ENCODE results near the gene SH3RF3. TPM values are rescaled to one million over a fixed set of nuclear protein-coding genes. Genes with fewer than 3 reads are reported as not detected.

SH3RF3 gene
- total RNA-seq, 1 experiment from 2014 or later, result 4.9 TPM

GRCh38 chr2:109225170-109225782 is 96.3 kb downstream of the SH3RF3 start:
- Histone ChIP-seq H3K27ac (ENCODE audit: low read length) (no peak overlapping the region), H3K4me3 (ENCODE audit: low read depth in 2 of 2, low read length in 2 of 2) (no peak overlapping the region), H3K4me1 (ENCODE audit: control insufficient read depth, insufficient read depth, low read length) (no peaks in the 10 kb centered on the region), H3K27me3 (ENCODE audit: control insufficient read depth, insufficient read depth, low read length) (no peaks in the 10 kb centered on the region), H3K36me3 (ENCODE audit: control insufficient read depth, insufficient read depth, low read length) (no peaks in the 10 kb centered on the region), H3K9me3 (ENCODE audit: control insufficient read depth, insufficient read depth, low read depth, low read length) (no peaks in the 10 kb centered on the region)
- POLR2A ChIA-PET, result no interaction called here
- CTCF ChIA-PET, result no interaction called here
- BruUV-seq (replicated peaks), result no TSS peak
- intact Hi-C loops (cut with micrococcal nuclease; ENCODE audit: unreplicated experiment), result no loop called here
- ATAC-seq (no peak), DNase-seq (ENCODE audit: low read depth, low spot score) (no peak)
- in situ Hi-C loops (cut with HindIII; ENCODE audit: low pct_unique_long_range_greater_than_20kb, low sequenced_read_pairs), result no loop called here
- TF ChIP-seq SIN3A (IDR thresholded peaks at IDR 0.05; ENCODE audit: borderline replicate concordance, insufficient read depth, low read depth, low read length) (no peak), POLR2AphosphoS5 (IDR thresholded peaks at IDR 0.05; ENCODE audit: low read depth, low read length) (no peak), REST (IDR thresholded peaks at IDR 0.05; ENCODE audit: insufficient read depth in 1 of 2, low read depth in 2 of 2, low read length in 1 of 2) (no peak), TCF7L2 (IDR thresholded peaks at IDR 0.05; ENCODE audit: low read depth, low read length) (no peak), CTCF (IDR thresholded peaks at IDR 0.05) (no peak)

GRCh38 chr2:109226128-109226527 is 97.1 kb downstream of the SH3RF3 start:
- Histone ChIP-seq H3K4me1 (ENCODE audit: control insufficient read depth, insufficient read depth, low read length) (no peaks in the 10 kb centered on the region), H3K27me3 (ENCODE audit: control insufficient read depth, insufficient read depth, low read length) (no peaks in the 10 kb centered on the region), H3K4me3 (ENCODE audit: low read depth in 2 of 2, low read length in 2 of 2) (no peak overlapping the region), H3K9me3 (ENCODE audit: control insufficient read depth, insufficient read depth, low read depth, low read length) (no peaks in the 10 kb centered on the region), H3K27ac (ENCODE audit: low read length) (no peak overlapping the region), H3K36me3 (ENCODE audit: control insufficient read depth, insufficient read depth, low read length) (no peaks in the 10 kb centered on the region)
- in situ Hi-C loops (cut with HindIII; ENCODE audit: low pct_unique_long_range_greater_than_20kb, low sequenced_read_pairs) (no loop called here), intact Hi-C loops (cut with micrococcal nuclease; ENCODE audit: unreplicated experiment) (no loop called here)
- no peak for DNase-seq (ENCODE audit: low read depth, low spot score)
- POLR2A ChIA-PET, result no interaction called here
- TF ChIP-seq CTCF (IDR thresholded peaks at IDR 0.05) (no peak), POLR2AphosphoS5 (IDR thresholded peaks at IDR 0.05; ENCODE audit: low read depth, low read length) (no peak), REST (IDR thresholded peaks at IDR 0.05; ENCODE audit: insufficient read depth in 1 of 2, low read depth in 2 of 2, low read length in 1 of 2) (no peak), TCF7L2 (IDR thresholded peaks at IDR 0.05; ENCODE audit: low read depth, low read length) (no peak), SIN3A (IDR thresholded peaks at IDR 0.05; ENCODE audit: borderline replicate concordance, insufficient read depth, low read depth, low read length) (no peak)
- no TSS peak for BruUV-seq (replicated peaks)
- no peak for ATAC-seq
- CTCF ChIA-PET, result no interaction called here

Data from Panc1 (cell line).